ENCODE data around the gene PTPRD. TPM values are rescaled to one million over a fixed set of nuclear protein-coding genes. Genes with fewer than 3 reads are reported as not detected.

Gene PTPRD
- total and polyA plus RNA-seq, 10 donors: 0.08 to 11.7 (median 2.9) TPM

DNA sequence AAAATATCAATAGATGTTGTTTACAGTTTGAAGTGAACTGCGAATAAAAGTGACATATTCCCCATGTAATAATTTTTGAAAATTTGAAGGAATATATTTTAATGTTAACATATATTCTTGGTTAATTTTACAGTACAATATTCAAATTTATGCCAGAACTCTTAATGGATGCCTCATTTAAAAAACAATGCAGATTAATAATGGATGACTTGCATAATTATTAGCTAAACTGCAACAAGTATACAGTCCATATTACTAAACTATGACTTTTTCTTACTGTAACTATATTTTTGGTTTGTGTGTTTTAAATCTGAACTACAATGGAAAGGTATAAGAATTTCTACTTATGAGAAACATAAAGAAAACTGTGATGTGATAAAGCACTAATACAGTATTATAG, 1390.1 kb downstream of the PTPRD start:
- H3K36me3 ChIP-seq: no peaks in the 10 kb centered on the region
- DNase-seq: no peak
- TF ChIP-seq, protein P1, sequence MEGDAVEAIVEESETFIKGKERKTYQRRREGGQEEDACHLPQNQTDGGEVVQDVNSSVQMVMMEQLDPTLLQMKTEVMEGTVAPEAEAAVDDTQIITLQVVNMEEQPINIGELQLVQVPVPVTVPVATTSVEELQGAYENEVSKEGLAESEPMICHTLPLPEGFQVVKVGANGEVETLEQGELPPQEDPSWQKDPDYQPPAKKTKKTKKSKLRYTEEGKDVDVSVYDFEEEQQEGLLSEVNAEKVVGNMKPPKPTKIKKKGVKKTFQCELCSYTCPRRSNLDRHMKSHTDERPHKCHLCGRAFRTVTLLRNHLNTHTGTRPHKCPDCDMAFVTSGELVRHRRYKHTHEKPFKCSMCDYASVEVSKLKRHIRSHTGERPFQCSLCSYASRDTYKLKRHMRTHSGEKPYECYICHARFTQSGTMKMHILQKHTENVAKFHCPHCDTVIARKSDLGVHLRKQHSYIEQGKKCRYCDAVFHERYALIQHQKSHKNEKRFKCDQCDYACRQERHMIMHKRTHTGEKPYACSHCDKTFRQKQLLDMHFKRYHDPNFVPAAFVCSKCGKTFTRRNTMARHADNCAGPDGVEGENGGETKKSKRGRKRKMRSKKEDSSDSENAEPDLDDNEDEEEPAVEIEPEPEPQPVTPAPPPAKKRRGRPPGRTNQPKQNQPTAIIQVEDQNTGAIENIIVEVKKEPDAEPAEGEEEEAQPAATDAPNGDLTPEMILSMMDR (IDR thresholded peaks at IDR 0.05 in 8 of 11, conservative IDR thresholded peaks at IDR 0.05 in 3 of 11): no peak
- no peaks in the 10 kb centered on the region for H3K27me3 ChIP-seq (replicated peaks in 1 of 7)
- no peak overlapping the region for H3K4me3 ChIP-seq
- intact Hi-C loops (cut with DNase I; ENCODE audit: low total_unique reads): no loop called here
- H3K4me1 ChIP-seq: no peaks in the 10 kb centered on the region
- WGBS, 5 donors: 85 to 98% (median 94%) methylated on average over 1 of the region's 1 CpG
- H3K9me3 ChIP-seq: no peaks in the 10 kb centered on the region
- H3K27ac ChIP-seq: no peak overlapping the region

DNA sequence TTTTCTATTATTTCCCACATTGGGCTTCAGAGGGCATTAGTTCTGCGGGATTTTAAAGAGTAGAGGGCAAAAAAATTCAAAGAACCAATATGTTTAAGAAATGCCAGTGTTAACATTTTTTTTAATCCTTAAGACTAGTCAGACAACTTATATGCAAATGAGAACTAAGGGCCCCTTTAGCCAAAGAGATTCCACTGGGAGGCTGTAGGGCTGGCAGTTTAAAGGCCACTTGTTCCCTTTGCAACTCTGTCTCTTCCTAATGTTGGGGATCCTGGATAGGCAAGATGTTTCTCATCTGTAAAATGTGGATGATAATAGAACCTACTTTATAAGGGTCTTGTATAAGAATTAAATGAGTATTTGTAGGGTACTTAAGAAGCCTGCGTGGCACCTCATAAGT, 1395.9 kb downstream of the PTPRD start:
- WGBS, 5 donors: 80 to 94% (median 87%) methylated on average over 2 of the region's 2 CpGs
- TF ChIP-seq POLR2A (IDR thresholded peaks at IDR 0.05): no peak
- TF ChIP-seq, protein P1 (IDR thresholded peaks at IDR 0.05 in 8 of 11, conservative IDR thresholded peaks at IDR 0.05 in 3 of 11): no peak
- DNase-seq: no peak

DNA sequence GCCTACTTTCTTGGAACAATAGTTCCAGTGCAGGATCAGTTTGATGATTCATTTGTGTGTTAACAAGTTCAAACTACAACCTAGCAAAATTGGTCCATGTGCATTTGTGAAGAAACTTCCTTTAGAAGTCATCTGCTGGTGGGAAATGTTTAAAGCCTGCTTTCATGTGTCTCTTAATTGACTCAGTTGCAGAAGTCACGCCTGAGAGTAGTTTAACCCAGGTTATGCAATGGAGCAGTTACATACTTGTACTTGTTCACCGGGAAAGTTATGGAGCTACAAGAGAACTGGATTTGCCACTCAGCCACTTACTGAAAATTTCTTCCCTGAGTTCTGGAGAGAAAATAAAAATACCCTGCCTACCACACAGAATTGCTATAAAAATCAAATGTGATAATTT, 1397.8 kb downstream of the PTPRD start:
- WGBS, 5 donors: 77 to 96% (median 83%) methylated on average over 2 of the region's 2 CpGs
- TF ChIP-seq, protein P1 (IDR thresholded peaks at IDR 0.05 in 8 of 11, conservative IDR thresholded peaks at IDR 0.05 in 3 of 11): no peak
- TF ChIP-seq POLR2A (IDR thresholded peaks at IDR 0.05) (no peak), POLR2AphosphoS5 (IDR thresholded peaks at IDR 0.05) (no peak)
- Histone ChIP-seq H3K36me3 (no peaks in the 10 kb centered on the region), H3K4me1 (no peaks in the 10 kb centered on the region), H3K9me3 (no peaks in the 10 kb centered on the region), H3K27me3 (replicated peaks in 1 of 7) (no peaks in the 10 kb centered on the region), H3K27ac (no peak overlapping the region), H3K4me3 (no peak overlapping the region)
- intact Hi-C loops (cut with DNase I; ENCODE audit: low total_unique reads): no loop called here
- no peak for DNase-seq

More for the DNA sequence above, 1395.9 kb downstream of the PTPRD start:
- Histone ChIP-seq H3K27ac (no peak overlapping the region), H3K27me3 (replicated peaks in 1 of 7) (no peaks in the 10 kb centered on the region), H3K9me3 (no peaks in the 10 kb centered on the region), H3K4me1 (no peaks in the 10 kb centered on the region), H3K4me3 (no peak overlapping the region), H3K36me3 (no peaks in the 10 kb centered on the region)
- intact Hi-C loops (cut with DNase I; ENCODE audit: low total_unique reads): no loop called here

DNA sequence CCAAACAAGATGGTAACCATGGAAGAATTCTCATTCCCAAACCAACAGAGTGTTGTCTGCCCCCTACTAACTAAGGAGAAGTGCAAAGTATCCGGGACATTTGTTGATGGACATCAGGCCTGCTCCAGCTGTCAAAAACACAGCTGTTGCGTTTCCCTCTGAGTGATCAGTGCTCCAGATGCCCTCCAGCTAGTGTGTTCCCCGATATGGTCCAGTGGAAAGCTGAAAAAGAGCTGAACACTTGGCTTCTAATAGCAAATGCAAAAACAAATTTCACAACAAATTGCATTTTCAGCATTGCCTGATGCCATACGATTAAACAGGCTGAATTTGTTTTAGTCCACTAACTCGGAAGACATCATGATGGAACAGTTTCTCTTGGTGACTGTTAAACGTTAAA, 1398.7 kb downstream of the PTPRD start:
- DNase-seq: no peak
- no peaks in the 10 kb centered on the region for H3K27me3 ChIP-seq (replicated peaks in 1 of 7)
- H3K9me3 ChIP-seq: peaks cover 0 to 4% (median 0%) of the 10 kb centered on the region in 8 donors
- intact Hi-C loops (cut with DNase I; ENCODE audit: low total_unique reads): no loop called here
- WGBS, 5 donors: 55 to 73% (median 62%) methylated on average over 6 of the region's 6 CpGs
- no peaks in the 10 kb centered on the region for H3K4me1 ChIP-seq
- no peaks in the 10 kb centered on the region for H3K36me3 ChIP-seq
- no peak overlapping the region for H3K4me3 ChIP-seq
- no peak overlapping the region for H3K27ac ChIP-seq
- TF ChIP-seq POLR2AphosphoS5 (IDR thresholded peaks at IDR 0.05) (no peak), POLR2A (IDR thresholded peaks at IDR 0.05) (no peak)
- TF ChIP-seq, protein P1 (IDR thresholded peaks at IDR 0.05 in 8 of 11, conservative IDR thresholded peaks at IDR 0.05 in 3 of 11): no peak
